NCI-H460 (cell line): ENCODE results near the gene TGFBR2. TPM values are rescaled to one million over a fixed set of nuclear protein-coding genes. Genes with fewer than 3 reads are reported as not detected.
"Not testable (repeated sequence)": the region's sequence is repeated elsewhere in the genome, so short reads cannot be mapped to it uniquely, and the experiment has no call there.

ENCODE experiments used
- DNase-seq: peaks from one replicate; pipeline ENCODE4 v3.0.0-alpha.2; 2016; ENCODE audit warnings: low read depth; ENCODE audit errors: extremely low read depth
- total RNA-seq: library from RNA; depleted of rRNA; stranded (reverse); fragments of >200 nt; shearing (Covaris generic); gene quantifications from 2 replicates; pipeline ENCODE4 v1.2.3, GENCODE V29; 2014

Gene TGFBR2
- total RNA-seq, 1 experiment from 2014 or later, result 7.2 TPM

GRCh38 chr3:30654269-30654668, 47.9 kb downstream of the TGFBR2 start:
- no peak for DNase-seq

- no peak for DNase-seq
Observed at GRCh38 chr3:30655187-30655812, 48.9 kb downstream of the TGFBR2 start.

GRCh38 chr3:30656624-30657141, 50.3 kb downstream of the TGFBR2 start:
- no peak for DNase-seq

- no peak for DNase-seq
Observed at GRCh38 chr3:30657914-30658313, 51.5 kb downstream of the TGFBR2 start.

- no peak for DNase-seq
Observed at GRCh38 chr3:30658328-30659052, 52.1 kb downstream of the TGFBR2 start.

- DNase-seq, result peak; percentile 4
Observed at GRCh38 chr3:30659270-30660130, 53.1 kb downstream of the TGFBR2 start.

GRCh38 chr3:30660136-30660535, 53.7 kb downstream of the TGFBR2 start:
- no peak for DNase-seq

GRCh38 chr3:30660656-30661055, 54.3 kb downstream of the TGFBR2 start:
- DNase-seq, result no peak

GRCh38 chr3:30661098-30661873, 54.9 kb downstream of the TGFBR2 start:
- DNase-seq, result no peak

- no peak for DNase-seq
Observed at GRCh38 chr3:30662836-30663235, 56.4 kb downstream of the TGFBR2 start.

GRCh38 chr3:30663533-30664241, 57.3 kb downstream of the TGFBR2 start:
- DNase-seq, result no peak

- DNase-seq, result no peak
Observed at GRCh38 chr3:30664459-30664858, 58.1 kb downstream of the TGFBR2 start.

- no peak for DNase-seq
Observed at GRCh38 chr3:30664884-30665283, 58.5 kb downstream of the TGFBR2 start.

- no peak for DNase-seq
Observed at GRCh38 chr3:30665539-30665938, 59.1 kb downstream of the TGFBR2 start.

GRCh38 chr3:30666572-30667279, 60.3 kb downstream of the TGFBR2 start:
- no peak for DNase-seq

- DNase-seq, result no peak
Observed at GRCh38 chr3:30667280-30667651, 60.9 kb downstream of the TGFBR2 start.

- DNase-seq, result no peak
Observed at GRCh38 chr3:30668051-30668609, 61.7 kb downstream of the TGFBR2 start.

GRCh38 chr3:30669360-30669934, 63.0 kb downstream of the TGFBR2 start:
- not testable (repeated sequence) for DNase-seq

- no peak for DNase-seq
Observed at GRCh38 chr3:30670292-30670691, 63.9 kb downstream of the TGFBR2 start.
